GM21737 (cell line): Measurements from ENCODE around the gene ACOT13.
A peak's percentile ranks its signal among the peaks of the same experiment; 100 is the strongest.
"Not testable (repeated sequence)": the region's sequence is repeated elsewhere in the genome, so short reads cannot be mapped to it uniquely, and the experiment has no call there.

ENCODE experiments used
- ATAC-seq: cut with Tn5 transposase; IDR thresholded peaks from one replicate; pipeline ENCODE4 v1.9.1; 2021; ENCODE audit warnings: mild to moderate bottlenecking, moderate library complexity; ENCODE audit not compliant: unreplicated experiment

The ACOT13 gene

DNA sequence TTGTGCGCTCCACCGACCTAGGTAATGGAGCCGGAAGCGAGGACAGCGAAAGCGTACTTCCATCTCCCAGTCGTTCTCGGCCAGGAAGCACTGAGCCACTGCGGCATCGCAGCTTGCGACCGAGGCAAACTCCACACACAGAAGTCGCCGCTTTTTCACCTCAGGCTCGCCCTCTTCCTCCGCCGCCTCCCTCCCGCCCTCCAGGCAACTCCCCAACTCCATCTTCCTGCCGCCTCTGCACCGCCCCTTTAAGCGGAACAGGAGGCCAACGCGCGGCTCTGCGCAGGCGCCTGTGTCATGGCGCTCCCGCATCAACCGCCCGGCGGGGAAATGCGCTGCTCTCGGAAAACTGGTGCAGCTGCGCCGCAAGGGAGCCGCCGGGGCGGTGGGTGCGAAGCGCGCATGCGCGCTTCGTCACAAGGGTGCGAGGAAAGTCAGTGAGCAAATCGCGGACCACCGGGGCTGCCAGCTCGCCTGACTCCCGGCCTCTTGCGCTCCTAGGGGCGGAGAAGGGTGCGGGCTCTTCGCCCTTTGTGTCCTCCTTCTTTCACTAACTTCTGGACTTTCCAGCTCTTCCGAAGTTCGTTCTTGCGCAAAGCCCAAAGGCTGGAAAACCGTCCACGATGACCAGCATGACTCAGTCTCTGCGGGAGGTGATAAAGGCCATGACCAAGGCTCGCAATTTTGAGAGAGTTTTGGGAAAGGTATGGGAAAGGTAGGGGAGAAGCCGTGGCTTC is at the start of gene ACOT13, which contains the start of gene TDP2:
TSS of gene ACOT13 (plus strand) at position 437 of the 737 bp plus-strand sequence. CDS start at position 624, 187 bp downstream.
TSS of gene TDP2 (minus strand) at position 259 of the 737 bp plus-strand sequence. CDS start at position 222, 37 bp downstream.
- peak; percentile 96 for ATAC-seq

GRCh38 chr6:24619661-24620060 is 47.2 kb upstream of the ACOT13 start:
- no peak for ATAC-seq

- no peak for ATAC-seq
Observed at GRCh38 chr6:24620637-24621036, 46.2 kb upstream of the ACOT13 start.

DNA sequence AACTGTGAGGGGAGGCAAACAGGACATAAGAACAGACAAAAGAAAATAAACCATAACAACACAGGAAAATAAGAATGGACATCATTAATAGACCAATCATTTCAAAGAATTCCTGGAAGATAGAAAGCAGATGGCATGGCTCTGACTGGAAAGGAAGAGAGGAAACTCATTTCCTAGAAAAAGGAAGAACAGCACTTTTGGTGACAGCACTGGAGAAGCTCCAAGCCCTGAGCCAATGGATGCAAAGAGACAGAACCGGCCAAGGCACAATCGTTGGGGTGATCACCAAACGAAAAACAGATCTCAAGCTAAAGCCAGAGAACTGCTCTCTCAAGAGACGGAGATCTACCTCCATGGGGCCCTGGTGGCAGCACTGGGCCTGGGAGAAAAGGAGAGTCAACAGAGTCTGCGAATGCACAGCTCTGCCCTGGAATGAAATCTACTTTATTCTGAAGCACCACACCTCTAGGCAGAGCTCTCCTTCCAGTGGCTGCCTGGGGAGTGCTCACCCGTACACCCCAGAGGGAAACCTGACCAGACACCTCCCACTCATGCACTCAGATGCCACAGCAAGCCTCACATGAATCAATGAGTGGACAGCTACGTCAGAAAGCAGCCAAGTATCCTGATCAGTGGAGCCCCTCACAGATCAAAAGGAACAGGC is 45.1 kb upstream of the ACOT13 start:
- ATAC-seq = no peak

DNA sequence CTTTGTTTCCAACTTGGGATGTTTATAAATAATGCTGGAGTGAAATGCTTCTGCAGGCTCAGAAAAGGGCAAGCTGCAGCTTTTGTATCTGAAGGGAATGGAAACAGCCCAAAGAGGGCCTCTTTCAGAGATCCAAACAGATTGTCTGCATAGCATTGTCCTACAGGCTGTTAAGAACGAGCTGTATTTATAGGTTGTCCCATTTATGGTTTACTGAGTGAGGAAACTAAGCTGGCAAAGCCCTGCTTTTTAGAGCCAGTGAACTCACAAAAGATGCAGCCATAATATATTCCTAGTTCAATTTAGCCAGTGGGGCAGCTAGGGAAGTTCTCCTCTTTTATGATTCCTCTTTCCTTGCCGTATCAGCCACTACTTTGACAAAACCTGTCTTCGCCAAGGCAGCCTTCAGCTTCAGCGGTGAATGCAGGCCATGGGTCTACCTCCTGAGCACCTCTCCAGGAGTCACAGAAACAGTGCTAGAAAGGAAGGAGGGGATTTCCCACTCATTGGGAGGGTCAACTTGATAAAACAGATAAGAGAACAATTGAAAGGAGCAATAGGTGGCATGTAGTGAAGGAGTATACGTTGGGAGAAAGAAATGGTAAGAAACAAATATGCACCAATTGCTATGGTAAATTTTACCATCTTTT is 35.9 kb upstream of the ACOT13 start:
- ATAC-seq = no peak

DNA sequence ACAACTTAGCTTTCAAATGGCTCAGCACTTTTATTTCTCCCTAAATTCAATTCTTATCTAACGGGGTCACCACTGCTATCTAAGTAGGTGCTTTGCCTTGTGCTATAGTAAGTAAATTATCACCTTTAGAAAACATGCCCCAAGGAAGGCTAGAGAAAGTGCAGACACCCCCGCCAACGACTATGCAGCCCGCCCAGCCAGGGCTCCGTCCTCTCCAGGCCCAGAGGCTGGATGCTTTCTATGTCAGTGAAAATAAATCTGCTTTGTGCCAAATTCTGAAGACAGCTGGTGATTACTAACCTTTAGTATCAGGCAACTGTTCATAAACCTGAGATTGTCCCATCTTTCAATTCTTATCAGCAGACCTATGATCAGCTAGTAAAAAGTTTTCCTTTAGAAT is 35.2 kb upstream of the ACOT13 start:
- no peak for ATAC-seq

DNA sequence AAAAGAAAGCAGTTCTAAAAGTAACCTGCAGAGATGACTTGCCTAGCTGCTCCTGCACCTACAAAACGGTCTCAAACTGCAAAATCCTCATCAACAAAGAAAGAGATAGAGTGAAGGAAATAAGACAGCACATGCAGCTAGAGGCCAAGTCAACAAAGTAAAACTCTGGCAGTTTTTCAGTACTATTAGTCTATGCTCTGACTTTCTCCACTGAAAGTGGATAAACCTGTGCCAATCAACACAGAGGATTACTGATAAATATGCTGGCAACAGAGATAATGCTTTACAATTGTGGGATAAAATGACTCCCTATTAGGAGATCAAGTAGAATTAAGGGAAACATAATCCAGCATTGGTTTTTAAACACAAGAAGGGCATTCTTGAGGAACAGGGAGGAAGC is 34.3 kb upstream of the ACOT13 start:
- ATAC-seq = no peak

GRCh38 chr6:24636681-24637080 is 30.2 kb upstream of the ACOT13 start:
- ATAC-seq = no peak

DNA sequence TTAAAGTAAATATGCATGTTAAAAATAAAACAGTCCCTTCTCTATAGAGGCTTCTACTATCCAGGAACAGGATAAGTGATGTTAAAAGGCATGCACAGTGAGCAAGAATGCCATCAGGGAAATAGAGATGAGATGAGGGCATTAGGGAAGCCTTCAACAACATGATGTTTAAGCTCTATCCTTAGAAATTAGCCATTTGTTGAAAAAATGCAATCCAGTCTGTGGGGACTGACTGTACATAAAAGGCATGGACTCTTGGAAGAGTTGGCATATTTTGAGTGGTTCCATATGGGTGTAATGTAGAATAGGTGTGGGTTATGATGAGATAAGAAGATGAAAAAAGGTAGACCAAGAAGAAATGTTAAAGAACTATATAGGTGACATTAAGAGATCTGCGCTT is 26.7 kb upstream of the ACOT13 start:
- ATAC-seq = no peak

GRCh38 chr6:24640631-24641030 is 26.2 kb upstream of the ACOT13 start:
- not testable (repeated sequence) for ATAC-seq

GRCh38 chr6:24642061-24642460 is 24.8 kb upstream of the ACOT13 start:
- no peak for ATAC-seq

DNA sequence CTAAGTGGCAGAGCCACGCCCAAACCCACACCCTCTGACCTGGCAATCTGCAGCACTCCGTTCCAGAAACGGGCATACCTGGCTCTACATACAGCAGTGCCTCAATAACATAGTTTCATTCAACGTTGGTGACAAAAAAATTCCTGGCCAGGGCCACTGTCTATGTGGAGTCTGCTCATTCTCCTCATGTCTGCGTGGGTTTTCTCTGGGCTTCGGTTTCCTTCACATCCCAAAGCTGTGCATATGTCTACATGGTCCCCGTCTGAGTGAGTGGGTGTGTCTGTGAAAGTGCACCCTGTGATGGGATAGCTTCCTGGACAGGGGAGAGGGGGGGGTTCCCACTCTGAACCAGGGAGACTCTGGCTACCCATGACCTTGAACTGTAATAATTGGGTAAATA is 23.0 kb upstream of the ACOT13 start:
- ATAC-seq = no peak

- ATAC-seq = no peak
Observed at GRCh38 chr6:24644377-24644776, 22.5 kb upstream of the ACOT13 start.

- no peak for ATAC-seq
Observed at GRCh38 chr6:24646771-24647170, 20.1 kb upstream of the ACOT13 start.

GRCh38 chr6:24648276-24648675 is 18.6 kb upstream of the ACOT13 start:
- no peak for ATAC-seq

GRCh38 chr6:24649691-24650090 is 17.2 kb upstream of the ACOT13 start:
- ATAC-seq = no peak

GRCh38 chr6:24650365-24650764 is 16.5 kb upstream of the ACOT13 start:
- no peak for ATAC-seq

GRCh38 chr6:24655215-24655614 is 11.7 kb upstream of the ACOT13 start:
- no peak for ATAC-seq

DNA sequence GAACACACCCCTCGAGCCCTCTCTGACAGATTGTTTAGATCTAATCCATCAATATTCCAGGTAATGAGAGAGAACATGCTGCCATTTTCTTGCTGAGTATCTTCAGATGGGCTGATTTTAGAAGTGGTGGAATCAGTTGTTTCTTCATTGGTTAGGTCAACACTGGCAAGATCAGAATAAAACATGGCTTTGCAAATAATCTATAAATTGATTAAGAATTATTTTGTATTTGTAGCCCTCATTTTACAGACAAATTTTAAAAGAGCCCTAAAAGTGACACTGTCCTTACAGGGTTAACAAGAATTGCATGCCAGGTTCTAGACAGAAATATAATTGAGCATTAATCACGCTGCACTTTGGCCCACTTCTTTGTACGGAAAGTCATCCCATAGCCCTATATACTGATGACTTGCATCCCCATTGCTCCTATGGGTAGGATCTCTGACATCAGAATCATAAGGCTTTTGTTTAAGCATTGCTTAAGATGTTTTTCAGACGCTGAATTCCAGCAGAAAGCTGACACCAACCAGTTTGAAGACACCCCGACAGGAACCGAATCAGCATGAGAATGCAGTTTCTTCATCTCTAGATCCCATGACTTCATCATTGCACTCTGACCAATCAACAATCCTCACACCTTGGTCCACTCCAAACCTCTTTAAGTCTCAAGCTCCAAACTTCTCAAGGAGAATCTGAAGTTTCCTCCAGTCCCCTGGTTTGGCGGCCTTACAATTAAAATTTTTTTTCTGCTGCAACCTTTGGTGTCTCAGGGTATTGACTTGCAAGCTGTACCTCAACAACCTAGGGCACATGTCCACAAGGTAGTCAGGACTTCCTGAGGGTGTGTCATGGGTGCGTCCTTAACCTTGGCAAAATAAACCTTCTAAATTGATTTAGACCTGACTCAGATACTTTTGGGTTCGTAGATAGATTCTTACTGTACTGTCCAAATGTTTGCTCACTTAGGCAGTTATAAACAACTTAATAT is 8.0 kb upstream of the ACOT13 start:
- no peak for ATAC-seq

- no peak for ATAC-seq
Observed at GRCh38 chr6:24659561-24659960, 7.3 kb upstream of the ACOT13 start.

DNA sequence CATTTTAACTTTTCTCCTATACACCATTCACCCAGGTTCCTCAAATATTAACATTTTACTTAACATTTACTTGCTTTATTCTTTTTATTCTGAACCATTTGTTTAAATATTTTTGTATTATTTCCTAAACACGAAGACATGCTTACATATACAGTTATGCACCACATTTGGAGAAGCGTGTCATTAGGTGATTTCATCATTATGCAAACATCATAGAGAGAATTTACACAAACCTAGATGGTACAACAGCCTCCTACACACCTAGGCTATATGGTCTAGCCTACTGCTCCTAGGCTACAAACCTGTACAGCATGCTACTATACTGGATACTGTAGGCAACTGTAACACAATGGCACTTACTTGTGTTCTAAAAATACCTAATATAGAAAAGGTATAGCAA is 6.8 kb upstream of the ACOT13 start:
- ATAC-seq = no peak
